DMS 273 (cell line): ENCODE data around the gene GALNT9.
"Not testable (repeated sequence)": the region's sequence is repeated elsewhere in the genome, so short reads cannot be mapped to it uniquely, and the experiment has no call there.

Source experiments
- DNase-seq: peaks from one replicate; lab custom pipeline; 2025; ENCODE audit not compliant: unreplicated experiment; lab: John Stamatoyannopoulos, UW

GALNT9 gene

DNA sequence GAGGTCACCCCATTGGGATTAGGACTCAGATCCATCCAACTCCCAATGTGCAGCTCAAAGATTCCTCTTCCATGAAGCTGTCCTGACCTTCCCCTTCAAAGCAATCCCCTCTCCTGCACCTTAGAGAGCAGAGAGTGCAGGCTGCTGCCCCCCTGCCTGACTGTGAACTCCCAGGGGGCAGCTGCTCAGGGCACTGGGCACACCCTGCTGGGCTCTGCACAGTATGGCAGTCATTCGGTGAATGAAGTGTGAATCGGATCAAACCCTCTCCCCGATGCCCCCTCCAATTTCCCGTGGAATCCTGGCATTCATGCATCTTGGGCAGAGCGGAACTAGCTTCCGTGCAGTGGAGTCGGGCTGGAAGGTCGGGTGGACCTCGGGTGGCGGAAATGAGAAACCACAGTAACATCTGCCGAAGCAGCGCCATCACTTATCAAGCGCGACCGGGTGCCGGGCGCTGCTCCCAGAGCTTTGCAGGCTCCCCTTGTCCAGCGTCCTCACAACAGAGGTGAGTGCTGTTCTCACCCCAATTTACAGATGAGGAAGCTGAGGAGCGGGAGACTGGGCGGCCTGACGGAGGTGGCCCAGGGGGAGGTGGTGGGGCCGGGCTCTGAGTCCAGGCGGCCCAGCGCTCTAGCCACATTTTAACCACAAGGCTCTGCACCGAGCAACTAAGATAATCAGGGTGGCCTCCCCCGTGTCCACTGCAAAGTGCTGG lies 14.7 kb downstream of the GALNT9 start:
- no peak for DNase-seq

DNA sequence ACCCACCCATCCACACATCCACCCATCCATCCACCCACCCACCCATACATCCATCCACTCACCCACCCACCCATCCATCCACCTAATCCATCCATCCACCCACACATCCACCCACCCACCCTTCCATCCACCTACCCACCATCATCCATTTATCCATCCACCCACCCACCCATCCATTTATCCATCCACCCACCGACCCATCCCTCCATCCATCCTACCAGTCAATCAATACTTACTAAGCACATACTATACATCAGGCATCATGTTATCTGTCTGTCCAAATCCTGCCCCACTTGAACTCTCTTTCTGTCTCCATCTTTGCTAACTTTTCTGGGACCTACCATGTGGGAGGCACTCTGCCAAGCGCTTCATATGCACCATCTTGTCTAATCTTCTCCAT lies 15.4 kb downstream of the GALNT9 start:
- no peak for DNase-seq

DNA sequence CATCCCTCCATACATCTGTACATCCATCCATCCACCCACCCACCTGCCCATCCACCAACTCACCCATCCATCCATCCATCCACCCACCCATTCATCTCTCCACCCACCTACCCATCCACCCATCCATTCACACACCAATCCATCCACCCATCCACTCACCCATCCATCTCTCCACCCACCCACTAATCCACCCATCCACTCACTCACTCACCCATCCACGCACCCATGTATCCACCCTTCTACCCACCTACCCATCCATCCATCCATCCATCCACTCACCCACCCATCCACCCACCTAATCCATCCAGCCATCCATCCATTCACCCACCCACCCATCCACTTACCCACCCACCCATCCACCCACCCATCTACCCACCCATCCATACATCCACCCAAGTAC lies 16.2 kb downstream of the GALNT9 start:
- no peak for DNase-seq

DNA sequence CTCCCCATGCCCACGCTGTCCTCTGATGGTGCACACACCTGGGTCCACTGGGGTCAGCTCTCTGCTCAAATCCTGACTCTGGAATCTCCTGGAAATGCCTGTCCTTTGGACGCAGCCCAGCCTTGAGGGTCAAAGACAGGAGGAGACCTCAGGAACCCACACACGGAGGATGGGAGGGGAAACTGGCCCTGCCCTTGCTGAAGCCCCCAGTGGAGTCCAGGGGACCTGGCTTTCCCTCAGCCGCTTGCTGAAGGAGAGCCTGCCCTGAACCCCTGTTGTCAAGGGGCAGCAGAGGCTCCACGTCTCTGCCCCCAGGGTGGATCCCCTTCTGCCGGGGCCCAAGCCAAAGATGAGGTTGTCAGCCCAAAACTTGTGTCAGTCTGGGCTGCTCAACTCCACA lies 16.9 kb downstream of the GALNT9 start:
- no peak for DNase-seq

DNA sequence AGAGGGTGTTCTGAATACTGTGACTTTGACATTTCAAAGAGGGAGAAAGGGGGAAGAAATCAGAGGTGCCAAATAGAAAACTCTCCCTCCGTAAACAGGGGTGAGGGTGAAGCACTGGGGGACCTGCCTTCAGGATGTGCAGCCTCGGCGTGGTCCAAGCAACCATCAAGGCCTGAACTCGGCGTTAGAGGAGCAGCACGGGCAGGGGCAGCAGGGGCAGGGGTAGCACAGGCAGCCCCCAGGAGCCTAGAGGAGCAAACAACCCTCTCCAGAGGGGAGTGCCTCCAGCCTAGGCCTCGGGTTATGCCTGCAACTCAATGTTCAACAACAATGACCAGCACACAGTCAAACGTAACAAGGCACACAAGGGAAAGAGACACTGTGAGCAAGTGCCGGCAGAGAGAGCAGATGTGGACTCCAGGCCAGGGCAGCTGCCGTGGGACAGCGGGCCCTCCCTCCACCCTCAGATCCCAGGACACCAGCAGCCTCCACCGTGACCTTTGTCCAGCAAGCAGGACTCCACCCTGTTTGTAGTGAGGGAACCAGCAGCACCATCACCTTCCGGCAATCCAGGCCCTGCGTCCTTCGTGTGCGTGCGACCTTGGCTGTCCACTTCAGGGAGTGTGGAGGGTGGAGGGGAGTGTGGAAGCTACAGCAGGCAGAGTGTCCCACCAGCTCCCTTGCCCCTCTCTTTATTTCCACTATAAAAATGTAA lies 18.0 kb downstream of the GALNT9 start:
- DNase-seq, result no peak

DNA sequence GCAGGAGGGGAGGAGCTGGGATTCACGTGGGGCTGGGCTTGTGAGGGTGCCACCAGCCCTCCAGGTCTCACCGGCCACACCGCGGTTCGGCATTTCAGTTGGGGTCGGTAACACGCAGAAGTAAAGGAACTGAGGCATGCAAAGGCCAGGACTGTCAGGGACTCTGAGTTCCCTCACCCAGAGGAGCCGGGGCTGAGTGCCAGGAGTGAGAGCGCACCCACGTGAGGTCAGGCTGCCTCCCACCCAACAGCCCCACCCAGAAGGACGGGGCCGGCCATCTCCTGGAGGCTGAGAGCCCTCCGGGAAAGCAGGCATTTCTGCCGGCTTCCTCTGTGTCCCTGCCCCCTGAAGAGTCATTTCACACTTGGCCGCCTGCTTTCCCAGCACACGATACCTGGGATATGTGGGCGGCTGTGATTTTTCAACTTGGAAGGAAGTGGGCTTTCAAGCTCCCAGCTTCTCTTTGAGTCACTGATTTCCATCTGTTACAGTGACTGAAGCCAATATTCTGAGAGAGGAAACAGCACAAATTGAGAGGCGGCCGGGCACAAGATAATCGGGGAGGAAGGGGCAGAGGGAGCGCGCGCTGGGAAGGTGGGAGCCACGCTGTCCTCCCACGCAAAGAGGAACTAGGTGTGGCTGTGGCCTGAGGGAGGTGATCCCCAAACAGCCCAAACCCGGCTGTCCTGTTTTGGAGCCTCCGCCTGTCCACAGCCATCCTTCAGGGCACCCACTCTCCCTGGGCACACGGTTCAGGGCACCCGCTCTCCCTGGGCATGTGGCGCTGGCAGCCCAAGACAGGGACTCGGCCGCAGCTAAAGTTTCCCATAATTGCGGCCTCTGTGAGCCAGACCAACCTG lies 19.0 kb downstream of the GALNT9 start:
- peak; percentile 44 for DNase-seq

DNA sequence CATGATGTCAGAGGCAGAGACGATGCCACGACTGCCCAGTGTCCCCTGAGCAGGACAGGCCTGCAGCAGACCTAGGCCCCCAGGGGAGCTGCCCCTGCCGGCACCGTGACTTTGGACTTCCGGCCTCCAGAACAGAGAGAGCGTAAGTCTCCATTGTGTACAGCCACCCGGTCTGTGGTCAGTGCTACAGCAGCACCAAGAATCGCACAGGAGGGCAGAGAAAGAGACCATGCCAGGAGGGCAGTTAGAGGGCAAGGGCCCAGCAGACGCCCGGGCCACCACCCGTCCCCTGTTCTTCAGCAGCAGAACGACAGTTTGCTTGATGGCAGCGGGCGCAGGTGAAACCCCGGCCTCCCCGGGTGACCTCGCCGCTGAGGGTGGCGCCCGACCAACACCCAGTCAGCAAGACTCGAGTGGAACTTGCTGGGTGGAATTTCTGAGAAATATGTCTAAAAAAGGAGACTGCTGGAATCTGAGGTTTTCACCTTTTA lies 19.7 kb downstream of the GALNT9 start:
- no peak for DNase-seq

DNA sequence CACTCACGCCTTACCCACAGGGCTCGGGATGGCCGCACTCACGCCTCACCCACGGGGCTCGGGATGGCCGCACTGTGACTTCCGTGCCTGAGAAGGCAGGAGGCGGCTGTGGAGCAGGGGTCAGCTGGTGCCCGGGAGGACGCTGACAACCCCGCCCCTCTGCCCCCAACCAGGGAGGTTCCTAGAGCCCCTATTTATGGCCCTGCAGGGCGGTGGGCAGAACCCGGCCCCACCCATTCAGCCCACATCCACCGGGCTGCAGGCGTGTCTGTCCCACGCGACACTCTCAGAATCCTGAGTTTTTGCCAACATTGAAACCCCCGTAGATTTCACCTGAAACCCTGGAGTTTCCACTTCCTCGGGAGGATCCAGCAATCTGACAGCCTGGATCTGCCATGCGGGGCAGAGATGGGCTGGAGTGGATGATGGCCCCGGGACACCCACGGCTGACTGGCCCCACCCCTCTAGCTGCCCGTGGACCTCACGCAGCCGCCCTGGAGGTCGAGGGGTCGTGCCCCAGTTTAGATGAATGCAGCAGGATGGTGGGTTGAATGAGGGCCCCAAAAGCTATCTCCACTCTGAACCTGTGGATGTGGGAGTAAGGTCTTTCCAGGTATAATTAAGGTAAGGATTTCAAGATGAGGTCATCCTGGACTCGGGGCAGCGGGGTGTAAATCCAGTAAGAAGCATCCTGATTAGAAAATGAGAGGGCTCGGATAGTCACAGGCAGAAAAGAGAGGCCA lies 20.4 kb downstream of the GALNT9 start:
- no peak for DNase-seq

DNA sequence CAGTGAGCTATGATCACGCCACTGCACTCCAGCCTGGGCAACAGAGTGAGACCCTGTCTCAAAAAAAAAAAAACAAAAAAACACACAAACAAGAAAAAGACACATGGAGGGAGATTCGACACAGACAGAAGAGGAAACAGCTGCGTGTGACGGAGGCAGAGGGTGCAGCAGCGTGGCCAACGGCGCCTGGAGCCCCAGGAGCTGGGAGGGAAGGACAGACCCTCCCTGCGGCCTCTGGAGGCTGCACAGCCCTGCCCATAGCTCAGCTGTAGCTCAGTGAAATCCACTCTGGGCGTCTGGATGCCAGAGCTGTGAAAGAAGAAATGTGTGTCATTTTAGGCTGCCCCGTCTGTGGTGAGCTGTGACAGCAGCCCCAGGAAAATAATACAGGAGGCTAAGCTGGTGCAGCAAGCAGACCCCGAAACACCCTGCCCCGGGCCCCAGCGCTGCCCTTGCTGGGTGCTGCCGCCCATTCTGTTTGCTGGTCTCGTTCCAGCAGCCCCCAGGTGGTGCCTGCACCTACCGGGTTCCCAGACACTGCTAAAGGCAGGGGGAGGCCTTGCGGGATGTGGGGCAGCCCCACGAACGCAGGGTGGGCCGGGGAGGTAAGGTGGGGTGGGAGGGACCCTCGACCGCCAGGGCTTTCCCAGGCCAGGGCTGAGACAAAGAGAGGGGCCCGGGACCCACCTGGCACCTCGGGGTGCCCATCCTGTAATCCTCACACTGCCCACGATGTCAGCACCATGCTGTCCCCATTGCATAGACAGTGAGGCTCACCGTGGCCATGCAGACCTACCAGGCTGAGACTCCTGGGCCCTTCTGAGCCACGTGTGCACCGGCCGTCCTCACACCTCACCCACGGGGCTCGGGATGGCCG lies 21.2 kb downstream of the GALNT9 start:
- no peak for DNase-seq

DNA sequence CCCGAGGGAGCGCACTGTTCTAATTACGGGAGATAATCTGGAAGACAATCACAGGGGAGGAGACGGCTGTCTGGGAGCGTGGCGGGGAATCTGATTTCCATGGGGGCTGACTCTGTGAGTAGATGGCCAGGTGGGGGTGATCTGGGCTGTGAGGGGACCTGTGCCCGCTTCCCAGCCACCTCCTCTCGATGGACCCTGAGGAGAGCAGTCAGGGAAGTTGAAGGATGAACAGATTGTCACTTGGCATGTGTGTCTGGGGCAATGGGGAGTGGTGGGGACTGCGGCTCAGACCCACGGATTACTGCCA lies 22.6 kb downstream of the GALNT9 start:
- DNase-seq, result no peak

DNA sequence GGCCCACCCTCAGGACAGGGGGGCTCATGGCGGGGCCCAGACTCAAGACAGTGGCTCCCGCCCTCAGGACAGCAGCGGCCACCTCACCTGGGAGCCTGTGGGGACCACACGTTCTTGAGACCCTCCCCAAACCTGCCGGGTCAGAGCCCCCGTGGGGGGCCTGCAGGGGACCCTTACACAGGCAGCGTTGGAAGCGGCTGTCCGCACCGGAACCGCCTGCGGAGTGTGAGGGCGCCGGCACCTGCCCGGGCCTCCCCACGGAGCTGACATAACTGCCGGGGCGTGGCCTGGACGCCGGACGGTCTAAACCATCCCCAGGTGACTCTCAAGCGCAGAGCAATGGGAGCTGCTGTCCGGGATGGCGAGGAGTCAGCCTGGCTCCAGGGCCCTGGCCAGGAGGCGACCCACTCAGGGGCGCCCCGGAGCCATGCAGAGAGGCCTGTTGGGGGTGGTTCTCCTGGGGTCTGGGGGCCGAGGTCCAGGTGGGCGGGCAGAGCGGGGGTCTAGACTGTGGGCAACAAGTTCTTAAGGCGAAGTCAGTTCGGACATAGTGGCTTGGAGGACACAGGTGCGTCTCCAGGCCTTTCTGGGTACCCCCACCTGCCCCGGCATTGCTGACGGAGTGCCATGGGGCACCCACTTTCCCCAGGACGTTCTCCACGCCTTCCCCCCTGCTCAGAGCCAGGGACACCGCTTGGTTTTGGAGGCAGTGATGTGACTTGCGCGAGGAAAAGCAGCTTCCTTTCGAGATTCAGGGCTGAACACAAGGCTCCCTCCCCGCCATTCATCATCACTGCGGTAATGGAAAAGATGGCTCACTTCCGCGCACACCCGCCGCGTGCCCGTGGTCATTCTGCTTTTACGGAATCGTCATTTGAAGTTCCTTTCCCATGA lies 23.2 kb downstream of the GALNT9 start:
- DNase-seq, result no peak

DNA sequence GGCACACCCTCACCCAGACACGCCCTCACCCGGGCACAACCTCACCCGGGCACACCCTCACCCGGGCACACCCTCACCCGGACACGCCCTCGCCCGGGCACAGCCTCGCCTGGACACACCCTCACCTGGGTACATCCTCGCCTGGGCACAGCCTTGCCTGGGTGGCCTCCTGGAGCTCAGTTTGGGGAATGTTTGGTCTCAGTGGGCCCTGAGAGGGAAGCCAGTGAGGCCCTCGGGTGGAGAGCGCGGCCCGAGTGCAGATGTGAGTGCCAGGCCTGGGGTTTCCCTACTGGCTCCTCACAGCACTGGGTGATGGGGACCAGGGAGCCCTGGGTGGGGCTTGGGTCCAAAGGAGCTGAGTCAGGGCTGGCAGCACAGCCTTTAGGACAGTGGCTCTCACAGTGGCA lies 23.8 kb downstream of the GALNT9 start:
- no peak for DNase-seq

DNA sequence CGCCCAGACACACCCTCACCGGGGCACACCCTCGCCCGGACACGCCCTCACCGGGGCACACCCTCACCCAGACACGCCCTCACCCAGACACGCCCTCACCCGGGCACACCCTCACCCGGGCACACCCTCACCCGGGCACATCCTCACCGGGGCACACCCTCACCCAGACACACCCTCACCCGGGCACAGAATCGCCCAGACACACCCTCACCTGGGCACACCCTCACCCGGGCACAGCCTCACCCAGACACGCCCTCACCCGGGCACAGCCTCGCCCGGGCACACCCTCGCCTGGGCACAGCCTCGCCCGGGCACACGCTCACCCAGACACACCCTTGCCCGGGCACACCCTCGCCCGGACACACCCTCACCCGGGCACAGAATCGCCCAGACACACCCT lies 24.5 kb downstream of the GALNT9 start:
- not testable (repeated sequence) for DNase-seq

DNA sequence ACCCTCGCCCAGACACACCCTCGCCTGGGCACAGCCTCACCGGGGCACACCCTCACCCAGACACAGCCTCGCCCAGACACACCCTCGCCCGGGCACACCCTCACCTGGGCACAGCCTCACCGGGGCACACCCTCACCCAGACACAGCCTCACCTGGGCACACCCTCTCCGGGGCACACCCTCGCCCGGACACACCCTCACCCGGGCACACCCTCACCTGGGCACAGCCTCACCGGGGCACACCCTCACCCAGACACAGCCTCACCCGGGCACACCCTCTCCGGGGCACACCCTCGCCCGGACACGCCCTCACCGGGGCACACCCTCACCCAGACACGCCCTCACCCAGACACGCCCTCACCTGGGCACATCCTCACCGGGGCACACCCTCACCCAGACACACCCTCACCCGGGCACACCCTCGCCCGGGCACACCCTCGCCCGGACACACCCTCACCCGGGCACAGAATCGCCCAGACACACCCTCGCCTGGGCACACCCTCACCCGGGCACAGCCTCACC lies 25.5 kb downstream of the GALNT9 start:
- DNase-seq, result not testable (repeated sequence)

DNA sequence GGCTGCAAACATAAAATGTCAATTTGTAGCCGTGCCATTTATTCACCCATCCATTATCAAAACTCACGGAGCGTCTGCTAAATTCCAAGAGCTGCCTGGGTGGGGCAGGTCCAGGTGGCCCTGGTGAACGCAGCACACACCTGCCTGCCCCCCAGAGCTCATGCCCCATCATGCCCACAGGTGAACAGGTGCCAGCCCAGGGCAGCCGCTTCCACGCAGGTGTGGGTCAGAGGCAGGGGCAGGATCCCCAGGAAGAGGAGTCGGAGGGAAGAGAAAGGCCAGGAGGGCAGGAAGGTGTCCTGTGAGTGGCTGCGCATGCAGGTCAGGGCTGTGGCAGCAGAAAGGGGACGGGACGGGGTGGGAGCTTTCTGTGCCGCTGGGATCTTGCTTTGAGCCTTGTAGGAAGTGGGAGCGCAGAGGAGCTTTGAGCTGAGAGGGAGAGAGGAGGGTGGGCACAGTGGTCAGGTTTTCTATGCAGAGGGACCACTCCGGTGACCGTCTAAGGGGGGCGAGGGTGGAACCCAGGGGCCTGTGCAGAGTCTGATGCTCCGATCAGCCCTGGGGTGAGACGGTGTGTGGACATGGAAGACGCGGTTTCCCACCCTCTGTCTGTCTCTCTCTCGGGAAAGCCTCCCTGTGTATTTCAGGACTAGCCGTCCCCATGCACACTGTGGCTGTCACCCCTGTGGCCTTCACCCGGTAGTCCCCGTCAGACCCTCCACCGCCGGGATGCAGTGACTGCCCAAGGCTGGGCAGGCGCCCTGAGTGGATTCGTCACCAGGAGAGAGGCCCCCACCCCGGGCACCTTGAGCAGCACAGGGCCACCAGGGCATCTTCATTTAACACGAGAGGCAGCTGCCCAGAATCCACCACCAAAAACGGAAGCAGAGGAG lies 26.7 kb downstream of the GALNT9 start:
- DNase-seq, result no peak

DNA sequence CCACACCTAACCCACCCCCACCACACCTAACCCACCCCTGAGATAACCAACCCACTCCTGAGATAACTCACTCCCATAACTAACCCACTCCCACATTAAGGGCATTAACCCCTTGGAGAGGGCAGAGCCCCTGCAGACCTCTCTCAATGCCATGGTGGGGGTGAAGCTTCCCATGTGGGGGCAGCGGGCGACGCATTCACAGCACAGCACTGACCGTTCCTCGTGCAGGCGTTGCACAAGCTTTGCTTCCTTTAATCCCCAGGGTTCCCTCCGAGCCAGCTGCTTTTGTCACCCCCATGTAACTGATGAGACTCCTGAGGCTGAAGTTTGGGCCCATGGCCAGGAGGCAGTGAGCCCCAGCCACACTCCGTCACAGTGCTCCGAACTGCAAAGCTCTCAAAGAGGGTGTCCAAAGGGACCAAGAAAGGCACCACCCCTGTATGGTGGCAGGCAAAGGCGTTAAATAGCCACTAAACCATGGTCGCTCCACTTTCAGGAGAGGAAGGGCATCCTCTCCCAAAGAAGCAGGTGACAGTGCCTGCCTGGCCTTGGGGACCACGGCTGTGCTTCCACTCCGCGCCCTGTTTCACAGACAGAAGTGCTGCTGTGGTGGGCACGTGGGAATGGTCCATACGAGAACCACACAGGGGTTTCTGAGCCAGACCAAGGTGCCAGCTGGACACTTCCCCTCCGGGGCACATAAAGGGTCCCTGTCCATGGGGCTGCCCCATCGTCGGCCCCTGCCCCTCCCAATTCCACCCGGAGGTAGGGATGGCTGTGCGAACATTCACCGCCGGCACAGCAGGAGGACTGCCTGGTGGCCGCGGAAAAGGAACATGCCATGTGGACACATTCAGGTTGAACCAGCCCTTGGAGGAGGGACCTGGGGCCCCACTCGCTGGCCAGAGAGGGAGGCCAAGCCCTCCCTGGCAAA lies 28.3 kb downstream of the GALNT9 start:
- no peak for DNase-seq

DNA sequence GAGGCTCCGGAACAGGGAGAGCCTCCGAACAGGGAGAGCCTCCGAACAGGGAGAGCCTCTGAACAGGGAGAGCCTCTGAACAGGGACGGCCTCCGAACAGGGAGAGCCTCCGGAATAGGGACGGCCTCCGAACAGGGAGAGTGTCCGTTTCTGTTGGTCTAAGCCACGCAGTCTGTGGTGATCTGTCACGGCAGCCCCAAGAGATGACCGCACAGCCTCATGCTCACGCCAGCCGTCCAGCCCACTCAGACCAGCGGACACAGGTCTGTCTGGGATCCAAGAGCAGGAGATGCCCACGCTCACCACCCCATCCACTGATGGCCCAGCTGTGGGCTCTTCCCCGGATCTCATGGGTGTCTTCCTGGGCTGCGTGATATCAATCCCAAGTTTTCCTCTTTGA lies 33.3 kb downstream of the GALNT9 start:
- DNase-seq, result no peak
